SU-DHL-6 (cell line): ENCODE measurements around the gene METTL24.

Experiments
- EZH2phosphoT487 ChIP-seq: fragments of 200-600 bp; sonication (generic), shearing (Covaris generic); conservative IDR thresholded peaks from 2 replicates; pipeline ENCODE4 v1.6.1; 2018; ENCODE audit warnings: mild to moderate bottlenecking, antibody characterized with exemption, low read length, moderate library complexity, mixed read lengths
- TF ChIP-seq, protein P1 (sequence below): fragments of 200-600 bp; sonication (generic); IDR thresholded peaks from one replicate; pipeline ENCODE4 v1.5.1; 2017; ENCODE audit warnings: antibody characterized with exemption, mild to moderate bottlenecking, low read length, moderate library complexity; ENCODE audit not compliant: insufficient read depth, poor library complexity, severe bottlenecking

DNA sequence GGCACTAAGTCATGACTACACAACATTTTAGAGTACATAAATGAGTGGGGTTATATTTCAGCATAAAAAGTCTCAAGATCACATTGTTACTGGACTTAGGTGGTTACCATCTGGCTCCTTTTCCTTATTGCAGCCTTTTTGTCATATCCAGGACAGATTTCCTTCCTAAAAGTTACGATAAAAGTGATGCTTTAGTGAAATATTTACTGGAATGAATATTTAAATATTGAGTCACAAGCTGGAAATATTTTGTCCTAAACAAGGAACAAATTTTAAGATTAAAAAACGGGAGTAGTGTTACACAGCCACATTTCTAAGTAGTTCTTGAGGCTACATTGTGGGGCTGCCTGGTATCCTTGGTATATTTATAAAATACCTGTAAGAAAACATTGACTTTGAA is 125.7 kb downstream of the METTL24 start:
- no peak for TF ChIP-seq EZH2phosphoT487
- TF ChIP-seq, protein P1, sequence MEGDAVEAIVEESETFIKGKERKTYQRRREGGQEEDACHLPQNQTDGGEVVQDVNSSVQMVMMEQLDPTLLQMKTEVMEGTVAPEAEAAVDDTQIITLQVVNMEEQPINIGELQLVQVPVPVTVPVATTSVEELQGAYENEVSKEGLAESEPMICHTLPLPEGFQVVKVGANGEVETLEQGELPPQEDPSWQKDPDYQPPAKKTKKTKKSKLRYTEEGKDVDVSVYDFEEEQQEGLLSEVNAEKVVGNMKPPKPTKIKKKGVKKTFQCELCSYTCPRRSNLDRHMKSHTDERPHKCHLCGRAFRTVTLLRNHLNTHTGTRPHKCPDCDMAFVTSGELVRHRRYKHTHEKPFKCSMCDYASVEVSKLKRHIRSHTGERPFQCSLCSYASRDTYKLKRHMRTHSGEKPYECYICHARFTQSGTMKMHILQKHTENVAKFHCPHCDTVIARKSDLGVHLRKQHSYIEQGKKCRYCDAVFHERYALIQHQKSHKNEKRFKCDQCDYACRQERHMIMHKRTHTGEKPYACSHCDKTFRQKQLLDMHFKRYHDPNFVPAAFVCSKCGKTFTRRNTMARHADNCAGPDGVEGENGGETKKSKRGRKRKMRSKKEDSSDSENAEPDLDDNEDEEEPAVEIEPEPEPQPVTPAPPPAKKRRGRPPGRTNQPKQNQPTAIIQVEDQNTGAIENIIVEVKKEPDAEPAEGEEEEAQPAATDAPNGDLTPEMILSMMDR: no peak
